HG03108 (cell line): Measurements from ENCODE around the gene EML4.
"Not testable (repeated sequence)": the region's sequence is repeated elsewhere in the genome, so short reads cannot be mapped to it uniquely, and the experiment has no call there.

Experiments
- ATAC-seq: cut with Tn5 transposase; IDR thresholded peaks from one replicate; pipeline ENCODE4 v1.9.1; 2021; ENCODE audit warnings: moderate library complexity; ENCODE audit not compliant: unreplicated experiment

The EML4 gene

DNA sequence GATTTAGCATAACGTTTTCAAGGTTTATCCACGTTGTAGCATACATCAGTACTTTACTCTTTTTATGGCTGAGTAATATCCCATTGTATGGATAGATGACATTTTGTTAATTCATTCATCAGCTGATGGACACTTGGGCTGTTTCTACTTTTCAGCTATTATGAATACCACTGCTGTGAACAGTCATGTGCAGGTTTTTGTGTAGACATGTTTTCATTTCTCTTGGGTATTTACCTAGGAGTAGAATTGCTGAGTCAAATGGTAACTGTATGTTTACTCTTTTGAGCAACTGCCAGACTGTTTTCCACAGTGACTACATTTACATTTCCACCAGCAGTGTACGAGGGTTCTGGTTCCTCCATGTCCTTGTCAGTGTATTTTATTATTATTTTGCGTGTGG lies 158.0 kb downstream of the EML4 start:
- no peak for ATAC-seq

DNA sequence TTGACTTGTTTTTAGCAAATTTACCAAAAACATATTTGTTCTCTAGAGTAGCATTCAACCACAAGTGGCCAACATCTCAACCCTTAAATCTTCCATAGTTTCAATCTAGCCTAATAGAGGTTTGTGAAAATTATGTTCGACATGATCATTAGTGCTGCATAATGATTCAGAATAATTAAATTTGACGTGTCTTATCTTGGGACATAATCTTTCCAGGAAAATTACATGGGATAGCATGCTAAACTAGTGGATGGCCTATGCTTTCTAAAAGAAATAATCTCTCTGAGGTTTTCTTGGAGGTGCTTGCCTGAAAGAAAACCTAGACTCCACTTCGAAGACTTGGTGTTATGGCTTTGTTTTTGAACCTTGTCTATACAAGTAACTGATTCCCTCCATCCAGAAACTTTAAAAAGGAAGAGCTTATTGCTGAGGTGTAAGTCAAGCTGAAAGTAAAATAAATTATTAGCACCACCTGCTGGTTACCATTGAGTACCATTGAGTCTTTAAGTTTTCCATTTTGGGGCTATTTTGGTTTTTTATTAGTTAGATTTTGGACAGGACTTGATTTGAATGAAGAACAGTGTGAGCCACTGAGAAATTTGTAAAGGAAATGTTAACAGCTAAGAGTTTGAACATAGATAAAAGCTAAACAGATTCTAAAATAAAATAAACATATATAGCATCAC lies 159.1 kb downstream of the EML4 start:
- ATAC-seq = no peak

DNA sequence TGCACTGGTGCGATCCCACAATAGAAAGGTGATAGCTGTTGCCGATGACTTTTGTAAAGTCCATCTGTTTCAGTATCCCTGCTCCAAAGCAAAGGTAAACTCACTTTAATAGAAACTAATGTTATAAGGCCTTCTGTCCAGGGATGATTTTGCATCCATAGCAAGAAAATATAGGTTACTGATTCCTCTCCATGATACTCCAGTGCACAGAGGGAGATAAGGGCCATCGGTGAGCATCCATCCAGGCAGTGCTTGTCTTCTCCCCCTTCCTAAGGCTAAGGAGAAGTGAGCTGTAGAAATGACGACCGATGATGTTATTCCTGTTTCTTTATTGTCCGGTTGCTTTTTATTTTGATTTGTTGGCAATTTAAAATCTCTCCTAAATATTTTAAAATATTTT lies 159.8 kb downstream of the EML4 start:
- no peak for ATAC-seq

DNA sequence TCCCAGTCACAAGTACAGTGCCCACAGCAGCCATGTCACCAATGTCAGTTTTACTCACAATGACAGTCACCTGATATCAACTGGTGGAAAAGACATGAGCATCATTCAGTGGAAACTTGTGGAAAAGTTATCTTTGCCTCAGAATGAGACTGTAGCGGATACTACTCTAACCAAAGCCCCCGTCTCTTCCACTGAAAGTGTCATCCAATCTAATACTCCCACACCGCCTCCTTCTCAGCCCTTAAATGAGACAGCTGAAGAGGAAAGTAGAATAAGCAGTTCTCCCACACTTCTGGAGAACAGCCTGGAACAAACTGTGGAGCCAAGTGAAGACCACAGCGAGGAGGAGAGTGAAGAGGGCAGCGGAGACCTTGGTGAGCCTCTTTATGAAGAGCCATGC lies 160.6 kb downstream of the EML4 start:
- no peak for ATAC-seq

DNA sequence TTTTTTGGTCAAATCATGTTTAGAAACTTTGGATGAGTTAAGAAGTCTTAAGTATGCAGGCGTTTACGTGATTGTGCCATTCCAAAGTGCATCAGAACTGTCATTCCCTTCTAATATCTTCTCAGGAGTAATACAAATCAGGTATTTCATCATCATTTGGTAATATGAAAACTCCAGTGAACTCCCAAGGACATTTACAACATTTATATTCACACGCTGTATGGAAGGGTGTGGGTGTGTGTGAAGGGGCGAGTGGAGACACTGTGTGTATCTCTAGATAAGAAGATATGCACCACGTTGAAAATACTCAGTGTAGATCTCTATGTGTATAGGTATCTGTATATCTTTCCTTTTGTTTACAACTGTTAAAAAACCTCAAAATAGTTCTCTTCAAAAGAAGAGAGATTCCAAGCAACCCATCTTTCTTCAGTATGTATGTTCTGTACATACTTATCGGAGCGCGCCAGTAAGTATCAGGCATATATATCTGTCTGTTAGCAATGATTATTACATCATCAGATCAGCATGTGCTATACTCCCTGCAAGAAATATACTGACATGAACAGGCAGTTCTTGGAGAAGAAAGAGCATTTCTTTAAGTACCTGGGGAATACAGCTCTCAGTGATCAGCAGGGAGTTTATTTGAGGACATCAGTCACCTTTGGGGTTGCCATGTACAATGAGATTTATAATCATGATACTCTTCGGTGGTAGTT lies 162.6 kb downstream of the EML4 start:
- no peak for ATAC-seq

DNA sequence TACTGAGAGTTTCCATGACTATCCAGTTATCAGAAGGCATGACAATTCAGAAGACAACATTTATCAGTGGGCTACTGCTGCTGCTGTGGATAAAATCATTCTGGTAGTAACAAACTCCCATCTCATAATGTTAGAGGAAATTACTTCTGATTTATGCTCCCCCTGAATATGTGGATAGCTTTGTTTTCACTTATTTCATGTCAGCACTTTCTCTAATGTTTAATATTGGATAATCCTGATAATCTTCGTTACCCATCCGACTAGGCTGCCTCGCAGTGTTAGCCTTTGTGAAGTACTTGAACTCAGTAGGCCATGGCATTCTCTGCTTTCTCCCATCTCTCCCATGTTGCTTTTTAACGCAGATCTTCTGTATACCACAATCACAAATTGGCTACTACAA lies 163.4 kb downstream of the EML4 start:
- ATAC-seq = no peak

DNA sequence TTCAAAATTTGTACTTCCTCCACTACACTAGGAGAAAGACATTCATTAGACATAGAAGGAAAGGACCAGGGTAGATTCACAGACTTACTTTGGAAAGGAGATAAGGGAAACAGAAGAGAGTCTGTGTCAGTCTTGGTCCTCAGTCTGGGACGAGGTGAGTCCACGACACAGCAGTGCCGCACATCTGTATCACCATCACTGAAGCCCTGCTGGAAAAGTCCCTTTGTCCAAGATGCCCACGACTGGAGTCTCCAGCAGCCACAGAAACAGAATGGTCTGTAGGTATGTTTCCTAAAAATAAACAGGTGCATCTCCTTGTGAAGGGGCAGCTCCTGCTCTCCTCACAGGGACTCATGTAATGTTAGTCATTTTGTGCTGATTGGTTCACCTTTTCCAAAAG lies 164.4 kb downstream of the EML4 start:
- ATAC-seq = no peak

DNA sequence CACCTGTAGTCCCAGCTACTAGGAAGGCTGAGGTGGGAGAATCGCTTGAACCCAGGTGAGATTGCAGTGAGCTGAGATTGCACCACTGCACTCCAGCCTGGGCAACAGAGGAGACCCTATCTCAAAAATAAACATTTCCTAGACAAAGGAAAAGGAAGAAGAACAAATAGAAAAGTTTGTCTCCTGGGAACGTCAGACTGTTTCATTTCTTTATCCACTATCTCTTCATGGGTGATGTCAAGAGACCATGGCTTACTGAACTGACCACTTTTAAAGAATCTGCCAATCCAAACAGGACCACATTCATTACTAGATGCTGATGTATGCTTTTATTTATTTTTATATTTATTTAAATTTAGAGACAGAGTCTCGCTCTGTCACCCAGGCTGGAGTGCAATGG lies 165.1 kb downstream of the EML4 start:
- ATAC-seq = no peak

DNA sequence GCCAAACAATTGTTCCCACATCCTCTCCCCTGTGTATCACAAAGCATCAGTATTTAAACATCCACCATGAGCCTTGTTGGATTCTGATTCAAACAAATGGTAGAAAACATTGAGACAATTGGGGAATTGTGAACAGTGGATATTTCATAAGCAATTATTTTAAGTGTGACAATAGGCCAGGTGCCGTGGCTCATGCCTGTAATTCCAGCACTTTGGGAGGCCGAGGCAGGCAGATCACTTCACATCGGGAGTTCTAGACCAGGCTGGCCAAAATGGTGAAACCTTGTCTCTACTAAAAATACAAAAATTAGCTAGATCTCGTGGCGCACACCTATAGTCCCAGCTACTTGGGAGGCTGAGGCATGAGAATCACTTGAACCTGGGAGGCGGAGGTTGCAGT lies 165.7 kb downstream of the EML4 start:
- ATAC-seq = not testable (repeated sequence)

DNA sequence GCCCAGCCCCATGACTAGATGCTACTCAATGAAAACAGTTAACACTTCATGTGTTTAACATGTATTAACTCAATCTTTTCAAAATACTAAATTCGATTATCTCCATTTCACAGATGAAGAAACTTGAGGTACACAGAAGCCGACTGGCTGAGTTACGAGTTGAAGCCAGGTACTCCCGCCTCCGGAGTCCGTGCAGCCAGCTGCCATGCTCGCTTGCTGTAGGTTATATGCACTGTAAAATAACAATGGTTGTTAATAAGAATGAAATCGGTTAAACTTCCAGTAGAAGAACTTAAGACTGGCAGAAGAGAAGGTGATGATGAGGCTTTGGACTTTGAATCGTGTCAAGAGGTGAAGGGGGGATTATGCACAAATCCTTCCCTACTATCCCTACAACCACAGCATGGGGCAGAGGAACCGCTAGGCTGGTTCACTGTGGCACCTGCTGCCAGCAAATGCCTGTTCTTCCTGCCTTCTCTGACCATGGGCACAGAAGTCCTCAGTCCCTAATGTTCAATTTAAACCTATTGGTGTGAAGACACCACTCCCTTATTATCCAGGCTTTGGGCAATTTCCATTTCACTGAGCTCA lies 166.5 kb downstream of the EML4 start:
- no peak for ATAC-seq

DNA sequence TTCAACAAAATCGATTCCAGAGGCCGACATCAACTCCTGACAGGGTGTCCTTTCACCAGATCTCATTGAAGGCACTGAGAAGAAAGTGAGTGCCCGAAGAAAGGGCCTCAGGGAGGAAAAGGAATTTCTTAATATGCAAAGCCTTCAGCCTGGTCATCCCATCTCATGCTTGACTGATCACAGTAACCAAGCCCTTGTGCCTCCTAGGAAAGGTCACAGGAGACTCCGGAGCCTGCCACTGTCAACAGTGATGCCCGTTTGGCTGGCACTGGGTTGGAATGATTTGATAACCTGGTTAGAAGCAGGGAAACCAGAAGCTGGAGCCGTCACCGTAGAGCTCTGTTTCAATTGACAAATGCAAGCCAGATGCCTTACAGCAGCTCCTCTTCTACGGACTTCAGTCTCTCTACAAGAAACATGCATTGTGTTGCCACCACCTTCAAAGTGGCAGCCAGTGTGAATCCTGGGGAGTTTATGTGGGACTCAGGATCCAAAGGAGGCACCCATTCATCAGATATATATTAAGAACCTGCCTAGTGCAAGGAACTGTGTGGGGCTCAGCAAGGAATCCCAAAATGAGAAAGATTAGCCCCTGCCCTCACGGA lies 167.3 kb downstream of the EML4 start:
- no peak for ATAC-seq

DNA sequence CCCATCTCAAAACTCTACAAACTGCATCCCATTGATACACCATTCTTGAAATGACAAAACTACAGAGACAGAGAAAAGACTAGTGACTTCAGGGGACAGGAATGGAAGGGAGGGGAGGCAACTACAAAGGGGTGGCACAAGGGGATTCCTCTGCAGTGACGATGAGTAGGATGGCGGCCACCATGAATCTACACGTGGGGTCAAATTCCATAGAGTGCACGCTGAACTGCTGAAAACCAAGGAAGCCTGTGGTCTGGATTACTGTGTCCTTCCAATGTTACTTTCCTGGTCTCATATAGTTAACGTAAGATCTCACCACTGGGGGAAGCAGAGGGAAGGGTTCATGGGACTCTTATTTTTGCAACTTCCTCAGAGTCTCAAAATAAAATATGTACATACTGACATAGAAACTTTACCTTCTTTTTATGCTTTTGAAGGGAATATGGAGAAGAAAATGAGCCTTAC lies 168.2 kb downstream of the EML4 start:
- no peak for ATAC-seq

DNA sequence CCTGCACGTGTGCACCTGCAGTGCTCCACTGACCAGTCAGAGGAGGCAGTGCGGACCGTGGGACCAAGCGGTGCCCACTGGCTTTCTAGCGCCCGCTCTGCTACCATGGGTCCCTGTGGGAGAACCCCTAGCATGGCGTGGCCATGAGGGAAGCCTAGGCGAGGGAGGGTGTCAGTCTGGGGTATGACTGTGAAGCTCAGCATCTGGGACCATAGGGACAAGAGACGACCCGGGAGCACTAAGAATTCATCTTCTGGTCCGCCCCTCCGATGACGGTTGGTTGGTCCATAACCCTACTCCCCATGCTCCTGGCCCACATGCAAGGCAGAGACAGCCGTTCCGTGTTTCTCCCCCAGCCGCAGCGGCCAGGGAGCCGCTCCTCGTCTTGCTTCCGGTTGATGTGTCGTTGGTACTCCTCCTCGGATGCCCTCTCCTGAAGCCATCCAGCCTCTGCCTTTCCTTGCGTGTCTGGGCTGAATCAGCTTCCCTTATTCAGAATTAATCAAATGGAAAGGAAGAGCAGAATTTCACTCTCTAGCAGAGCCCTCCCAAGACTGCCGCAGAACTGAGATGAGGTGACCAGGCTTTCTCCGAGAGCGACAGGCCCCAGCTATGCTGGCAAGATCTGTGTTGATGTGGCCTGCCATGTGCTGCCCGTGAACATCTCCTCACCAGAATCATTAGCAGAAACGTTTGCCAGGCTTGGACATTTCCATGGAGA lies 168.9 kb downstream of the EML4 start:
- no peak for ATAC-seq

DNA sequence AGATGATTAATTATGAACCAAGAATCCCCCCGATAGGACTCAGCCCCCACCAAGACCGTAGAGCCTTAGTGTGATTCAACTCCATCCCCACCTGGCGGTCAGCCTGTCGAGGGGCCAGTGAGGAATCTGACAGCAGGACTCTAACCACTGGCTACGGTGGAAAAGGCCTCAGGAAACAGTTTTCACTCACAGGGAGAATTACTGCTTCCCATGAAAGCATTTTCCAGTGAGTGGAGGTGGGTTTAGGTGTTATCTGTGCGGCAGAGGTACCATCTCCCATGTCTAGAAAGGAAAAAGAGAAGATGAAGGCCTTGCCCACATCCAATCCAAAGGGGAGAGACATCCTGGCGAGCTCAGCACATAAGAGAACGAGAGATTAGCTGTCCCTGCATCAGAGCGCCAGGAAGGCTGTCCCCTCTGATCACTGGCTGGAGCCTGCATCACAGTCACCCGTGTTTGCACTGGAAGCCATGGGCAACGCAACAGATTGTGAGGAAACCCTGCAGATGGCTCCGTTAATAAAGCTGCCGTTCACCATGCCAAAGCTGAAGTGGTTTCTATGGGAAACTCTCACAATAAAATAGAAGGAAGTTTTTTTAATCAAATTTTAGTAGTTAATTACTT lies 169.5 kb downstream of the EML4 start:
- no peak for ATAC-seq

DNA sequence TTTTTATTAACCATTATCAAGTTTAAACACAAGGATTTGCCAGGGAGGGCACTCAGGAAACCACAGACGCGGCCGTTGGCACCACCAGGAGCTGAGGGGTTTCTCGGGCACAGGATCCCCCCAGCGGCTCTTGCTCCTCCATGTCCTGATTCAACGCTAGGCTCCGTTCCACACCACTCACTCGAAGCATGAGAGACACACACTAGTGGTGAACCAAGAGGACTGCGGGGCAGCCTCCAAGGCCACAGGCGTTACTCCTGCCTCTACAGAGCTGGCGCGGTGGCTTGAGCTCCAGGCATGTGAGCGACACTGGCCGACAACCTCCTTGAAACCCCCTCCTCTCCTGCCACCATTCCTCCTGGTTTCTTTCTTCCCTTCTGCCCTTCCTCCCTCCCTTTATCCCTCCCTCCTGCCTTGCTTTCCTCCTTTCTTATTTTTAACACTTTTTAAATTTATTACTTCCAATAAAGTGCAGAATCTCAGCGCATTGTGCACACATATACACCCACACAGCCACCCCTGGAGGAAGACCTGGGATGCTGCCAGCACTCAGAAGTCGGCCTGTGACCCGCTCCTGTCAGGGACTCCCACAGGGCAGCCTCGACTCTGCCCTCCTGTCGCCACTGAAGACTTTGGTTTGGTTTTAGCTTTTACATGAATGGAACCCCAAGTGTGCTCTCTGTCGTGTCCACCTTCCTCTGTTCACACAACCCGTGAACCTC lies 170.2 kb downstream of the EML4 start:
- no peak for ATAC-seq

DNA sequence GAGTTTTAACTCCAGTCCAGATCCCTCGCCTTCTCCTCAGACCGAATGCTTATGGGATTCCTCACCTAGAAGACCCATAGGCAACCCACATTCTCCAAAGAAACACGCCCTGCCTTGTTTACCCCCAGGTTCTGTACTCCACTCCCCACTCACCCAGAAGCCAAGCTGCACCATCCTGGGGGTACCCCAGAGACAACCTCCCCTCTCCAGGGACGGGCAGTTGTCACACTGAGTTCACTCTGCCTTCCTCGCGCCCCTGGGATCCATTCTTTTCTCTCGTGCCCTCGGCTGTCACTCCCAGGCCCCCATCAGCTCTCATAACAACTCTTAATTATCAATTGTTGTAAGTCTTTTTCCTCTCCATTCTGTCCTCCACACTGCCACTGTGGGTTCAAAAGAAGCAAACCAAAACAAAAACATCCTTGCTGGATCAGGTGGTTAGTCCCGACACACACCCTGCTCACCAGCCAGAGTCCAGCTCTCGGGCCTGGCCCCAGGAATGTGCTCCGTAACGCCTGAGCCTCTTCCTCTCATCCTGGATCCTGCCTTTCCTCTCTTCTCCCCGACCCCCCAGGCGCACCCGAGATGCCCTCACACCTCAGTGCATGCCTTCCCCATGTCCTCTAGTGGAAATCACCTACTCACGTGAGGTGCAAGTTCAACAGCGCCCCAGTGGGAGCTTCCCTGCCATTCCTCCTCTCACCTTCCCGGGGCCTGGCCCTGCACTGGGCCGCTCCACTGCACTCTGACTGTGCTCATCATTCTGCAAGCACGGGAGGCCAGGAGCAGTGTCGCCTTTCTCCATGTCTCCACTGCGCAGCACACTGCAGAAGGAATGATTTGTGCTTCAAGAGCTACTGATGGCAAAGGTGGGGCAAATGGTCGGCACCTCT lies 171.1 kb downstream of the EML4 start:
- no peak for ATAC-seq

DNA sequence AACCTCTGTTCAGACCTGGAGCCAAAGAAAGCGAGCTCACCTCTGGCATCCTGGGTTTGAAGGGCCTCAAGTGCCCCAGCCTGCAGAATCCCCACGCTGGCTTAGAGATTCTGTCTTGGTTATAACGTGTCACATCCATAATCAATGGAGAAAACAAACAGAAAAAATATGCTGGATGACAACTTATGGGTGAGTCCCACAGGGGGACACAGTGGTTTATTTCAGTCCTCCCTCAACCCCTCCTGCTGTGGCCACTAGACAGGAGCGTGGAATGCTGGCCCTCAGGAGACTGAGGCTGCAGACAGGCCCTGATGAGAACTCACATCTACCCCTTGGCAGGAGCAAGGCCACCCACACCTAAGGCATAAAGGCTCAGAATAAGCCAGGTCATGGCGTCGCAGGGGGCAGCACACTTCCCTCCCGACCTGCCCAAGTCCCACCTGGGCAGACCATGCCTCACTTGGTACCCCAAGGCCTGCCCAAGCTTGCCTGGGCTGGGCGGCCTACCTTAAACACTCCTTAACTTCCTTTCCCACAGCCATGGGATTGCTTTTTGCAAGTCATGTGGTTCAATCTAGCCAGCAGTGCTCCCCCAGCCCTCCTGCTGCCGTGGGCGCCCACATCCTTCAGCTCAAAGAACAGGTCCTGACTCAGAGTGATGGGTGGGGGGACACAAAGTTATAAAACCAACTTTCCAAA lies 171.9 kb downstream of the EML4 start:
- no peak for ATAC-seq

DNA sequence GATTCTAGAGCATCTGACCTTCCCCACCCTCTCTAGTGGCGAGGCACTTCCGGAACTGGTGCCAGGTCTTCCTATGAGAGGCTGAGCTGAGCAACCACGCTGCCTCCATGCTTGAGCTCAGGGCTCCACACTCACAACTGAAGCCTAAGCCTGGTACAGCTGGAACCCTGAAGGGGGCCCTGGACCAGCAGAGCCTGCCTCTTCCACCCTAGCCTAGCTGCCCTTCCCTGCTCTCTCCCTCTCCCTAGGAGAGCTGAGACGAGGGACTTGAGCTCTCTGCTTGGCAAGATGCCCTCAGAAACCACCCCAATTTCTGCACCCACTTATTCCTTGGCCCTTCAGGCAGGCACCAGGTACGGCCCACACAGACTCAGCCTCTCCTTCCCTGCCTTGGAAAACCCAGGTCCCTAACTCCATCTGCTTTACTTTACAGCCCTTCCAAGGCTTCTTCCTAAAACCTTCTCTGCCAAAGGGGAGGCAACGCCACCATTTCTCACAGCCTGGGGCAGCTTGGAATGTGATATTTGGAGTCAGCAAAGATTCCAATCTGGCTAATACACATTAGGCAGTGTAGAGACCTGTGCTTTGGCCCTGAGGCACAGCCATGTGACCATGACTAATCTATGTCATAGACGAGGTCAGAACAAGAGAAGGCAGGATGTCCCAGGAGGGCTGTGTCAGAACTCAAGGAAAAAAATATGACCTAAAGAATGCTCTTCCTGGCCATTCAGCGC lies 173.1 kb downstream of the EML4 start:
- no peak for ATAC-seq
